Transverse colon (tissue), 4 donors: ENCODE results near the gene RNF224. TPM values are rescaled to one million over a fixed set of nuclear protein-coding genes. Genes with fewer than 3 reads are reported as not detected.

Experiments used
- DNase-seq: peaks from one replicate; pipeline ENCODE4 v3.0.0-alpha.2; 2019
- H3K27ac ChIP-seq, 4 donors: fragments of 200-600 bp; sonication (generic); 2 replicates each; pipeline ENCODE4 v1.5.1; 2016 to 2018; ENCODE audit warnings: inconsistent platforms in 4 of 4
- H3K27me3 ChIP-seq: fragments of 200-600 bp; sonication (generic); 2 replicates; pipeline ENCODE4 v1.5.1; 2017; ENCODE audit warnings: inconsistent platforms
- H3K36me3 ChIP-seq, 4 donors: fragments of 200-600 bp; sonication (generic); 2 replicates each; pipeline ENCODE4 v1.5.1; 2017 to 2019; ENCODE audit warnings: inconsistent platforms in 4 of 4
- H3K4me1 ChIP-seq, 4 donors: fragments of 200-600 bp; sonication (generic); 2 replicates each; pipeline ENCODE4 v1.5.1; 2017 to 2020; ENCODE audit warnings: inconsistent platforms in 4 of 4
- H3K4me3 ChIP-seq, 4 donors: fragments of 200-600 bp; sonication (generic); 1 replicate in 1 of 4; 2 replicates in 3 of 4; pipeline versions ENCODE4 v1.5.1 to v1.6.1; 2017 to 2019; ENCODE audit warnings: inconsistent platforms in 4 of 4
- H3K9me3 ChIP-seq, 2 donors: fragments of 200-600 bp; sonication (generic); 2 replicates each; pipeline ENCODE4 v1.5.1; 2017 to 2019; ENCODE audit warnings: inconsistent platforms in 2 of 2
- CTCF ChIP-seq, 5 experiments: fragments of 200-600 bp in 3 of 5; fragments of 450-650 bp in 2 of 5; sonication (generic) in 3 of 5; IDR thresholded peaks; 1 replicate in 2 of 5; 2 replicates in 3 of 5; pipeline ENCODE4 v1.5.1; 2016 to 2017; ENCODE audit warnings: antibody characterized with exemption in 5 of 5, inconsistent platforms in 3 of 5, mild to moderate bottlenecking in 2 of 5, moderate library complexity in 1 of 5
- EP300 ChIP-seq: sonication (generic); formaldehyde crosslinking; IDR thresholded peaks from one replicate; pipeline ENCODE4 v1.6.1; 2017; ENCODE audit warnings: antibody characterized with exemption, low read depth
- POLR2A ChIP-seq: fragments of 450-650 bp; IDR thresholded peaks from one replicate; pipeline ENCODE4 v1.6.1; 2016; ENCODE audit warnings: antibody characterized with exemption, mild to moderate bottlenecking, moderate library complexity
- POLR2AphosphoS5 ChIP-seq, 3 donors: sonication (generic); formaldehyde crosslinking; IDR thresholded peaks; one replicate each; pipeline ENCODE4 v1.6.1; 2016; ENCODE audit warnings: antibody characterized with exemption in 3 of 3
- WGBS, 2 donors: methylation state at CpG; one replicate each; pipeline ENCODE4 v1.1.5; 2018; ENCODE audit warnings: low coverage in 1 of 2; 5-methylcytosine and 5-hydroxymethylcytosine counted together
- in situ Hi-C, 4 donors: fragments of 200-750 bp; cut with MboI; loops; one replicate each; pipeline versions ENCODE4 v1.15.0 to v1.15.1; 2017; ENCODE audit warnings: low sequenced_read_pairs in 3 of 4, low pct_ligation_motif_present in 1 of 4, low pct_unique_long_range_greater_than_20kb in 1 of 4
- intact Hi-C: fragments of 100-400 bp; cut with DNase I; formaldehyde crosslinking; loops from one replicate; pipeline ENCODE4 v1.15.1; 2023; ENCODE audit warnings: low total_unique reads
- total RNA-seq, 4 donors: library from RNA; depleted of rRNA; stranded (reverse); fragments of >200 nt; gene quantifications; one replicate each; pipeline ENCODE4 v1.1.0, GENCODE V29; 2016

Gene RNF224
- total RNA-seq, 4 donors from 2014 or later = not detected

DNA sequence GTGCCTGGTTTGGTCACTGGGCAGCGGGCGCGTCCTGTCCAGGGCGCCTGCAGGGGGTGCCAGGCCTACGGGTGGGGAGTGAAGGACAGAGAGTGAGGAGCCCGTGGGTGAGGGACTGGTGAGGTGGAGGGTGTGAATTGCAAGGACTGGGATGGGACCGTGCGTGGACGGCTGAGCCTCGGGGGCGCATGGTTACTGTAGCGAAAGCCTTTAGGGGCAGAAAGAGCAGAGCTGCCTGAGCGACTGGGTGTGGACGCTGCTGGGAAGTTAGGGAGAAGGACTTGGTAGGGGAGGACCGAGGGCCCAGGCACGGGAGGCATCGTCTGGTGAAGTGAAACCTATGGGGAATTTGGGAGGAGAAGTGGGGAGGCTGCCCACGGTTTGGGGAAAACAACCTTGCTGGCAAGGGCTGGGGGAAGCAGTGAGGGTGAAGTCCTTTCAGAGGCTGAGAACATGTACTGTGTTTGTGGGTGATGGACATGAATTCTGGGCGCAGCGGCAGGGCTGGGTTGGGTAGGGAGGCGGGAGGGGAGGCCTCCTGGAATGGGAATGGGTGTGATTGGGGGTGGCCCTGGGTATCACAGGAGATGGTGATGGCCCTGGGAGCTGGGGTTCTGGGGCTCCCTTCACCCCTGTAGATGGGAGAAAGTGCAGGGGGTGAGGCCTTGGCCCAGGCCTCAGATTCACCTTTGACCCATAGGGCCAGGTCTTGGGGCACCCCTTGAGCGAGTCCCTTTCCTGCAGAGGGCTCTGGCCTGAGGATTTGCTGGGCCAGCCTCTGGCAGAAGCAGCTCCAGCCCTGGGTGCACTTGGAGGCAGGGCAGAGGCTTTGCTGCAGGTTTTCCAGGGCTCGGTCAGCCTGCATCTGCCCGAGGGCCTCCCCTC, 48.5 kb downstream of the RNF224 start:
- intact Hi-C loops = no loop called here
- DNase-seq = no peak
- in situ Hi-C loops = loop anchor here in 2 of 4 donors (25.0 kb wide), 1 partner anchor 136 kb away; the partner anchor contains the start of genes EXD3 (in 2 of the 2) and NOXA1 (in 2 of the 2)
- TF ChIP-seq POLR2A (no peak), CTCF (IDR thresholded peaks at IDR 0.05) (no peak), EP300 (no peak), POLR2AphosphoS5 (IDR thresholded peaks at IDR 0.05) (no peak)
- no peak overlapping the region for H3K4me3 ChIP-seq
- peaks cover 13 to 50% (median 27%) of the 10 kb centered on the region in 4 donors for H3K4me1 ChIP-seq
- H3K36me3 ChIP-seq = peaks cover 0 to 15% (median 5%) of the 10 kb centered on the region in 4 donors
- 82 to 87% methylated on average over 7 to 22 of the region's 24 CpGs for WGBS, 2 donors
- peaks cover 6% of the 10 kb centered on the region for H3K27me3 ChIP-seq
- peak overlapping the region; percentile 86 to 95 (median 90) for H3K27ac ChIP-seq
- no peaks in the 10 kb centered on the region for H3K9me3 ChIP-seq

DNA sequence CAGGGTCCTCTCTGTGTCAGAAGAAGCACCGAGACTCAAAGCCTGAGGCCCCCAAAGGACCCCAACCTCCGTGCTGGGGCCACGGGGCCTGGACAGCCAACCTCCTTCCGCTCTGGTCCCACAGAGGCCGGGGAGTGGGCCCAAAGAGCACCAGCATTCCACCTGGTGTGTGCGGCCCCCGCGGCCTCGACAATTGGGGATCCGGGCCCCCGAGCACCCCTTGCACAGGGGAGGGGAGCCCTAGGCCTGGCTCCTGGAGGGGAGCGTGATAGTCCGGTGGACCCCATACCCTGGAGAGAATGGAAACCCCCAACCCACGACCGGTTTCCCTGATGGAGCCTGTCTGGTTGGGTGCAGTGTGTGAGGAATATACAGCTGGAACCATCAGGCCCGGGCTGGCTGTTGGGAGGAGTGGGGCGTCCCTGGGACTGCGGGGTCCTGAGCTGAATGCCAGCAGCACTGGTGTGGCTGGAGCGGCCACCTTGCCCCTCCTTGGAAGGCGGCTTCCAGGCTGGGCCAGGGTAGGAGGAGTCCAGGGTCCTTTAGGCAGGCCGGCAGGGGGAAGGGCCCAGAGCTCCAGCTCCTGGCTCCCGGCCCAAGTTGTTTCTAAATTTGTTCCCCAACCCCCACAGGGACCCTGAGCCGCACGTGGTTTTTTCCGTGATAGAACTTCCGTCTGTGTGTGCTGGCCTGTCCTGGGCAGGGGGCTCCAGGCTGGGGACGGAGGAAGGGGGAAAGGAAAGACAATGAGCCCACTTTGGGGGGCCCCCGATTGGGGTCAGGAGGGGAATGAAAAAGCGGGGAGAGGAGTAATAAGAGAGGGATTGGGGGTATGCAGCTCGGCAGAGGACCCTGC, 49.4 kb downstream of the RNF224 start:
- peak; percentile 79 for DNase-seq
- peak in 1 of 3 donors; percentile 12 for TF ChIP-seq POLR2AphosphoS5 (IDR thresholded peaks at IDR 0.05)
- no peak for TF ChIP-seq EP300
- peak overlapping the region; percentile 86 to 95 (median 90) for H3K27ac ChIP-seq
- peaks cover 13 to 53% (median 30%) of the 10 kb centered on the region in 4 donors for H3K4me1 ChIP-seq
- WGBS, 2 donors = 3 to 40% methylated on average over 8 to 29 of the region's 30 CpGs
- intact Hi-C loops = no loop called here
- H3K27me3 ChIP-seq = peaks cover 9% of the 10 kb centered on the region
- H3K36me3 ChIP-seq = peaks cover 0 to 15% (median 5%) of the 10 kb centered on the region in 4 donors
- H3K4me3 ChIP-seq = peak overlapping the region in 3 of 4 donors; percentile 49 to 74 (median 62)
- in situ Hi-C loops = loop anchor here in 2 of 4 donors (25.0 kb wide), 1 partner anchor 136 kb away; the partner anchor contains the start of genes EXD3 (in 2 of the 2) and NOXA1 (in 2 of the 2)
- no peaks in the 10 kb centered on the region for H3K9me3 ChIP-seq

- peak; percentile 93 for DNase-seq
- intact Hi-C loops (no loop called here), in situ Hi-C loops (loop anchor here in 2 of 4 donors (25.0 kb wide), 1 partner anchor 135 kb away; the partner anchor contains the start of genes EXD3 (in 2 of the 2) and NOXA1 (in 2 of the 2))
- TF ChIP-seq EP300 (no peak), POLR2A (peak; percentile 91), POLR2AphosphoS5 (IDR thresholded peaks at IDR 0.05) (peak; percentile 62 to 94 (median 93)), CTCF (IDR thresholded peaks at IDR 0.05) (peak; percentile 9 to 50 (median 21))
- Histone ChIP-seq H3K4me1 (peaks cover 13 to 53% (median 30%) of the 10 kb centered on the region in 4 donors), H3K27ac (peak within 1 kb of the TSS; percentile 86 to 95 (median 90)), H3K27me3 (peaks cover 9% of the 10 kb centered on the region), H3K4me3 (peak within 1 kb of the TSS; percentile 46 to 74 (median 56)), H3K9me3 (no peaks in the 10 kb centered on the region), H3K36me3 (peaks cover 0 to 8% (median 2%) of the 10 kb centered on the region in 4 donors)
- WGBS, 2 donors = 6 to 18% methylated on average over 2 to 8 of the region's 25 CpGs
Observed at GRCh38 chr9:137277329-137278041, 50.2 kb downstream of the RNF224 start, which contains the start of gene TOR4A. Gene TOR4A, plus strand, starts transcription at chr9:137277726. Its CDS starts 964 bp downstream, at chr9:137278690.
